H7 (cell line): ENCODE measurements around the gene ACP7. TPM values are rescaled to one million over a fixed set of nuclear protein-coding genes. Genes with fewer than 3 reads are reported as not detected.
A peak's percentile ranks its signal among the peaks of the same experiment; 100 is the strongest.
"Not testable (repeated sequence)": the region's sequence is repeated elsewhere in the genome, so short reads cannot be mapped to it uniquely, and the experiment has no call there.

Experiments
- DNase-seq: peaks from one replicate; pipeline ENCODE4 v3.0.0; 2012
- H3K27me3 ChIP-seq: 2 replicates; pipeline ENCODE4 v1.6.0; 2011; ENCODE audit warnings: mild to moderate bottlenecking, low read length; ENCODE audit not compliant: control insufficient read depth, insufficient read depth
- H3K36me3 ChIP-seq: replicated peaks from 2 replicates; pipeline ENCODE4 v1.5.1; 2011; ENCODE audit warnings: low read length; ENCODE audit not compliant: control insufficient read depth, insufficient read depth
- H3K4me3 ChIP-seq: 2 replicates; pipeline ENCODE4 v1.5.1; 2011; ENCODE audit warnings: low read depth, mild to moderate bottlenecking, control low read depth, low read length, moderate library complexity; ENCODE audit not compliant: insufficient read depth
- total RNA-seq: library from RNA; depleted of rRNA; stranded (reverse); fragments of >200 nt; shearing (Covaris generic); gene quantifications from 2 replicates; pipeline ENCODE4 v1.2.3, GENCODE V29; 2014

ACP7 gene
- total RNA-seq, 1 experiment from 2014 or later, result 0.14 TPM

DNA sequence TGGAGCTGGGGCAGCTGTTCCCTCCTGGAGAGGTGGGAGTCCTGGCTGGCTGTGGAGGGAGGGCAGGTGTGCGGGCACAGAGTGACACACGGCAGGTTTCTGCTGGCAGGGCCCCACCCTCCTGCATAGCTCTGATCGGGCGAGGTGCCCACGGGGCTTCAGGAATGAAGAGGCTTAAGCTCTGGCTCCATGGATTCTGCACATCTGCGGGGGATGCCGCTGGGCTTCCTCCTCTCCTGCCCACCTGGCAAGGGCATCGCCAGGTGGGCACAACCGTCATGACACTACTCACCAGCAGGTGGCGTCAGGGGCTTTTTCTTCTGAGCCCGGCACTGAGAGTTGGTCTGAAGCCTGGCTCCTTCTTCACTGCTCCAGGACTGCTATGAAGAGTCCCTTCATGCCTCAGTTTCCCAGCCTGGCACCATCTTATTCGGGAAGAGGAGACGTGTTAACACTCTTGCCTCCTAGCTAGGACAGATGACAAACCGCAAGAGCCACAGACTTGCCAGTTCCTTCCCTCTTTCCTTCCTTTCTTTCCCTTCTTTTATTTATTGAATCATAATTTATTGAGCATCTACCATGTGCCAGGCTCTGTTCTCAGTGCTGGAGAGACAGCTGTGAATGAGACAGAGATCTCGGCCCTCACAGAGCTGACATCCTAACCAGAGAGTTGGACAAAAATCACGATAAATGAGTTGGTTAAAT, 26.2 kb downstream of the ACP7 start:
- Histone ChIP-seq H3K36me3 (no peaks in the 10 kb centered on the region), H3K27me3 (no peaks in the 10 kb centered on the region), H3K4me3 (no peak overlapping the region)
- peak; percentile 90 for DNase-seq

DNA sequence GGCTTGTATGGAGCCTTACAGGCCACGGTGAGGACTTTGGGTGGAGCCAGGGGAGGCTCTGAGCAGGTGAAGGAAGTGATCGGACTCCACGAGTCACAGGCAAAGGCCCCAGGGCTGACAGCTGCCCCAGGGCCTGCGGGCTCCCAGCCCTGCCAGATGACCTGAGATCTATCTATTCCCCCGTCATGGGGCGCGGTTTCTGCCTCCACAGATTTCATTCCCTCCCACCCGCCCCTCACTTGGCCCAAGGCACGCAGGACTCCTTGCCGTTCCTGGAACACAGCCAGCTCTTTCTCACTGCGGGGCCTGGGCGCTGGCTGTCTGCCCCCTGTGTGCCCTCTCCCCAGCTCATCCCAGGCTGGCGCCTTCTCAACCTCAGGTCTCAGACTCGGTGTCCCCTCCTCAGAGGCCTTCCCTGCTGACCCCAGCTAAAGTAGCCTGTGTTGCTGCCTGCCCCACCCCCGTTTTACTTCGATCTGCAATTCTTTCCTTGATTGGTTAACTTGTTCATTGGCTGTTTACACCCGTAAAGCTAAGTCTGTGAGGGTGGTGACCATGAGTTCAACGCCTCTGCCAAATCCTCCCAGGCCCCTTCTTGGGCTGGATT, 27.5 kb downstream of the ACP7 start:
- peak; percentile 57 for DNase-seq
- Histone ChIP-seq H3K36me3 (no peaks in the 10 kb centered on the region), H3K4me3 (no peak overlapping the region), H3K27me3 (no peaks in the 10 kb centered on the region)

DNA sequence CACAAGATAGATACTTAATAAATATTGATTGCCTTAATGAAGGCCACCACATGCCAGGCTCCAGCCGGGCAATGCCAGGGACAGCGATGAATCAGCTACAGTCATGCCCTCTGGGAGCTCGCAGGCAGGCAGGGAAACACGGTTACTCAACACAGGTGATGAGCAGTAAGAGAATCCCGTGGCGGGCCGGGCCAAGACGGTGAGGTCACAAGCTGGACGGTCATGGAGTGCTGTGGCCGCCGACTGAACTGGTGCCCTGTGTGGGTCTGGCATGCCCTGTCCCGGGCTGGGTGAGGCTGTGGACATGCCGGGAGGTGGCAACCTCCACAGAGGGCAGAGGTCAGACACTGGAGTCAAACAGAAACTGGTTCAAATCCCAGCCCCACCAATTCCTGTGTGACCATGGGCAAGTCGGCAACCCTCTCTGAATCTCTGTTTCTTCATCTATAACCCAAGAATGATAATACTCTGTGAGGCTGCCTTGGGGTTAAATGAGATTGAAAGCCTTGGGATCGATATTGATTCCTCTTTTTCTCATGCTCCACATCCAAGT, 28.2 kb downstream of the ACP7 start:
- H3K27me3 ChIP-seq, result no peaks in the 10 kb centered on the region
- DNase-seq, result no peak
- no peak overlapping the region for H3K4me3 ChIP-seq
- H3K36me3 ChIP-seq, result no peaks in the 10 kb centered on the region

DNA sequence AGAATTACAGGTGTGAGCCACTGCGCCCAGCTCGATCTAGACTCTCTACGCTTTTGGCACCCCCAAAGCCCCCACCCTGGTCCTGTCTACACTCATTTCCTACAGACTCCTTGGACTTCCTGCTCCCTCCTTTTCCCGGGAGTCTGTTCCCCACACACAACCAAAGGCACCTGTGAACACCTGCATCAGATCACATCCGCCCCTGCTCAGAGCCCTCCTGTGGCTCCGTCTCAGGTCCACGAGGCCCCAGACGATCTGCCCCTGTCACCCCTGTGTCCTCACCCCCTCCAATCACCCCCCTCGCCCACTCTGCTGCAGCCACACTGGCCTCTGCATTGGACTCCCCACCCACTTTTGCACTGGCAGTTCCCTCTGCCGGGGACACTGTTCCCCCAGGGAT, 29.0 kb downstream of the ACP7 start:
- H3K27me3 ChIP-seq, result no peaks in the 10 kb centered on the region
- no peaks in the 10 kb centered on the region for H3K36me3 ChIP-seq
- no peak overlapping the region for H3K4me3 ChIP-seq
- peak; percentile 16 for DNase-seq

DNA sequence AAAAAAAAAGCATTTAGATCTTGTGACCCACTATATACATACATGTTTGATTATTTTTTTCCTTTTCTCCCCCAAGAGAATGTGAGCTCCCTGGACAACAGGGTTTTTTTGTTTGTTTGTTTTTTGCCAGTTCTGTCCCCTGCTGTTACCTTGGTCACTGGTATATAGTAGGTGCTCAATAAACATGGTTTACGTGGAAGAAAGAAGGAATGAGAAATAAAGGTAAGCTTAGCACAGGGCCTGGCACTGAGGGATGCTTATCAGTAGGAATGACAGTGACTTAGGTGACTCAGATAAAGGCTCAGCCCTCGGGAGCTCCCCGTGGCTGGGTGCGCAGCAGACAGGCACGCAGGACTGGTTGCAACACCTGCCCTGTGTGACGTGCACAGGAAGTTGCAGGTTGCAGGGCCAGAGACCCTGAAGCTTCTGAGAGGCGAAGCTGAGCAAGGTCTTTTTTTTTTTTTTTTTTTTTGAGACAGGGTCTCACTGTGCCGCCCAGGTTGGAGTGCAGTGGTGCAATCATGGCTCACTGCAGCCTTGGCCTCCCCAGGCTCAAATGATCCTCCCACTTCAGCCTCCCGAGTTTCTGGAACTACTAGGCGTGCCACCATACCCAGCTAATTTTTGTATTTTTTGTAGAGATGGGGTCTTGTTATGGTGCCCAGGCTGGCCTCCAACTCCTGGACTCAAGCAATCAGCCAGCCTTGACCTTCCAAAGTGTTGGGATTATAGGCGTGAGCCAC, 31.1 kb downstream of the ACP7 start:
- no peak for DNase-seq
- H3K27me3 ChIP-seq, result no peaks in the 10 kb centered on the region
- no peaks in the 10 kb centered on the region for H3K36me3 ChIP-seq
- H3K4me3 ChIP-seq, result no peak overlapping the region

DNA sequence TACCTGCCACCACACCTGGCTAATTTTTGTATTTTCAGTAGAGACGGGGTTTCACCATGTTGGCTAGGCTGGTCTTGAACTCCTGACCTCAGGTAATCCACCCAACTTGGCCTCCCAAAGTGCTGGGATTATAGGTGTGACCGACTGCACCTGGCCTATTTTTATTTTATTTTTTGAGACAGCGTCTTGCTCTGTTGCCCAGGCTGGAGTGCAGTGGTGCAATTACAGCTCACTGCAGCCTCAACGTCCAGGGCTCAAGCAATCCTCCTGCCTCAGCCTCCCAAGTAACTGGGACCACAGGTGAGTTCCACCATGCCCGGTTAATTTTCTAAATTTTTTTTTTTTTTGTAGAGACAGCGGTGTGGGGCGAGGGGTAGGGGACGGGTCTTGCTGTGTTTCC, 32.9 kb downstream of the ACP7 start:
- DNase-seq, H3K4me3 ChIP-seq, H3K36me3 ChIP-seq, H3K27me3 ChIP-seq: not testable (repeated sequence)

DNA sequence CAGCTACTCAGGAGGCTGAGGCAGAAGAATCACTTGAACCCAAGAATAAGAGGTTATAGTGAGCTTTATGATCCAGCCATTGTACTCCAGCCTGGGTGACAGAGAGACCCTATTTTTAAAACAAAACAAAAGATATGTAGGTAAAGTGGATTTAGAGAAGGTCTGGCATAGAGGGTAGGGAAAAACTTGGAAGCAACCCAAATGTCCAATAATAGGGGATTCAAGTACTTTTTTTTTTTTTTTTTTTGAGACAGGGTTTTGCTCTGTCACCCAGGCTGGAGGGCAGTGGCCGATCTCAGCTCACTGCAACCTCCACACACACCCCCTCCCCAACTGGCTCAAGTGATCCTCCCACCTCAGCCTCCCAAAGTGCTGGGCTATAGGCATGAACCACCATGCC, 35.7 kb downstream of the ACP7 start:
- Histone ChIP-seq H3K4me3 (no peak overlapping the region), H3K27me3 (no peaks in the 10 kb centered on the region), H3K36me3 (no peaks in the 10 kb centered on the region)
- no peak for DNase-seq

DNA sequence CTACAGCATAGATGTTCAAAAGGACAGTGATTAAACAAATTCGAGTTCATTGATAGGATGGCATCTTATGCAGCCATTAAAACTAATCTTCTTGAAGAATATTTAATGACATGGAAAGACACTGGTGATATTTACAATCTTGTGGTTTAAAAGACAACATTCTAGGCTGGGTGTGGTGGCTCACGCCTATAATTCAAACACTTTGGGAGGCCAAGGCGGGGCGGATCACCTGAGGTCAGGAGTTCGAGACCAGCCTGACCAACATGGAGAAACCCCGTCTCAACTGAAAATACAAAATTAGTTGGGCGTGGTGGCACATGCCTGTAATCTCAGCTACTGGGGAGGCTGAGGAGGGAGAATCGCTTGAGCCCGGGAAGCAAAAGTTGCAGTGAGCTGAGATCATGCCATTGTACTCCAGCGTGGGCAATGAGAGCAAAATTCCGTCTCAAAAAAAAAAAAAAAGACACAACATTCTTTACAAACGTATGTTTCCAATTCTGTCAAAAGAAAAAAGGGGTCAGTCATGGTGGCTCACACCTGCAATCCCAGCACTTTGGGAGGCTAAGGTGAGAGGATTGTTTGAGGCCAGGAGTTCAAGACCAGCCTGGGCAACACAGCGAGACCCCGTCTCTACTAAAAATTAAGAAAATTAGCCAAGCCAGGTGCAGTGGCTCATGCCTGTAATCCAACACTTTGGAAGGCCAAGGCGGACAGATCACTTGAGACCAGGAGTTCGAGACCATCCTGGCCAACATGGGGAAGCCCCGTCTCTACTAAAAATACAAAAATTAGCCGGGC, 39.0 kb downstream of the ACP7 start:
- H3K27me3 ChIP-seq, result no peaks in the 10 kb centered on the region

DNA sequence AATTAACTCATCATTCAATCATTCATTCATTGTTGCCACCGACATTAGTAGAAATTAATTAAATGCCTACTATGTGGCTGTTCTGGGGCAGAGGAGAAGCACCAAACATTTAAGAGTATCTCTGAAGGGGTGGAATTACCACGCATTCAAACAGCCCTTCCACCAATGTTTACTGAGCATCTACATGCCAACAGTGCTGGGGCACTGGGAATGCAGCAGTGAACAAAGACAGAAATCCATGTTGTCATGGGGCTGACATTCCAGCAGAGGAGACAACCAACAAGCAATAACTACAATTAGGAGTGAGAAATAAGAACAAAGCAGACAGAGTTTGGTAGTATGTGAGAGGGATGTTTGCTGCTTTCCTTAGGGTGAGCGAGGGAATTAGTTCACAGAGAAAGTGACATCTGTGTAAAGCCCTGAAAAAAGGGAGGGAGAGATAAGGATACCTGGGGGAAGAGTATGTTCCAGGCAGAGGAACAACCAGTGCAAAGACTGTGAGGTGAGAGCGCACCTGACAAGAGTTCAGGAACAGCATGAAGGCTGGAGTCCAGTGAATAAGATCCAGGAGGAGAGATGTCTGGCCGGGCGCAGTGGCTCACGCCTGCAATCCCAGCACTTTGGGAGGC, 40.1 kb downstream of the ACP7 start:
- Histone ChIP-seq H3K36me3 (no peaks in the 10 kb centered on the region), H3K4me3 (no peak overlapping the region), H3K27me3 (no peaks in the 10 kb centered on the region)
- DNase-seq, result peak; percentile 49

More for the DNA sequence above, 39.0 kb downstream of the ACP7 start:
- H3K4me3 ChIP-seq, result no peak overlapping the region
- DNase-seq, result no peak
- H3K36me3 ChIP-seq, result no peaks in the 10 kb centered on the region

DNA sequence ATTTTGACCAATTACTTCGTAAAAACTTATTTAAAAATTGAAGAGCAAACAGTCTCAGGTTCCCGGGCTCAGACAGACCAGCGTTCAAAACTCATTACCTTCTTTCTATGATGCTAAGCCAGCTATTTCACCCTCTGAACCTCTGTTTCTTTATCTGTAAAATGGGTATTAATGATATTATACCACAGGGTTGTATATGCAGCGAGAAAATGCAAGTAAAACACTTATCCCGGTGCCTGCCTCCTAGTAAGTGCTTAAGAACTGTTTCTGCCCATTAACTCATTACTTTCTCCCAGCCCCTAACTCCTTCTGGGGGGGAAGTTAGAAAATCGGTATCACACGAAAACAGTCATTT, 41.0 kb downstream of the ACP7 start:
- H3K36me3 ChIP-seq, result no peaks in the 10 kb centered on the region
- H3K4me3 ChIP-seq, result no peak overlapping the region; the same call in 1 of the 2 replicates
- H3K27me3 ChIP-seq, result no peaks in the 10 kb centered on the region
- no peak for DNase-seq

DNA sequence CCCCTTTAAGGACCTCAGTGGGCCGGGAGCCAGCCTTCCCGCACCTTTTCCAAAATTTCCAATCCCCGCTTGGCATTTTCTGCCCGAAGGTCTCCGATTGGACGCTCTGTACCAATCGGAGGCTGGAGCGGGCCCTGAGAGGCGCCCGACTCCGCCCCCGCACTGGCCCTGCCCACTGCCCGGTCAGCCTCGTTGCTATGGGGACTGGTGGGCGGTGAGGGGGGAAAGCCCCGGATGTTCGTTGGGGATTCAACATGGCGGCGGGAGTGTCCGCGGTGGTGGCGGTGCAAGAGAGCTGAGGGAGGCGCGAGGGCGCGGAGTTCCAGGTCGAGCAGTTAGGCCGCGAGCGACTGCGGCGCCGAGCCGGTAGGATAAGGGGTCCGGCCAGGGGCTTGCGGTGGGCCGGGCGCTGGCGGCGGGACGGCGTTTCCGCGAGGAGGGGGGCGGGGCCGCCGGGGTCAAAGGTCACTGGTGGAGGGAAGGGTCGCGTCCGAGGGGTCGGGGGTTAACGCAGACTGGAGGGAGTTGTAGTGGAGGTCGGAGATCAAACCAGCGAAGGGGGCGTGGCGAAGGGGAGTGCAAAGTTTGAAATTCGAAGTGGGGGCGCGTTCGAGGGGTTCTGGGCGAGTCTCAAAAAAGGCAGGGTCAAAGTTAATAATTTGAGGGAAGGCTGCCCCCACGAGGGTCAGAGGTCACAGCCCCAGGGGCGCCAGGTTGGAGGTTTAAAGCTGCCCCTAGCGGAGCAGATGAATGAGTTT, 41.6 kb downstream of the ACP7 start, which contains the start of gene PAK4:
TSS of gene PAK4 (plus strand) at position 233 of the 758 bp plus-strand sequence. CDS start 43,768 bp downstream, outside the sequence.
- DNase-seq, result peak; percentile 100
- H3K36me3 ChIP-seq, result no peaks in the 10 kb centered on the region
- H3K4me3 ChIP-seq, result peak within 1 kb of the TSS; percentile 80
- H3K27me3 ChIP-seq, result no peaks in the 10 kb centered on the region

DNA sequence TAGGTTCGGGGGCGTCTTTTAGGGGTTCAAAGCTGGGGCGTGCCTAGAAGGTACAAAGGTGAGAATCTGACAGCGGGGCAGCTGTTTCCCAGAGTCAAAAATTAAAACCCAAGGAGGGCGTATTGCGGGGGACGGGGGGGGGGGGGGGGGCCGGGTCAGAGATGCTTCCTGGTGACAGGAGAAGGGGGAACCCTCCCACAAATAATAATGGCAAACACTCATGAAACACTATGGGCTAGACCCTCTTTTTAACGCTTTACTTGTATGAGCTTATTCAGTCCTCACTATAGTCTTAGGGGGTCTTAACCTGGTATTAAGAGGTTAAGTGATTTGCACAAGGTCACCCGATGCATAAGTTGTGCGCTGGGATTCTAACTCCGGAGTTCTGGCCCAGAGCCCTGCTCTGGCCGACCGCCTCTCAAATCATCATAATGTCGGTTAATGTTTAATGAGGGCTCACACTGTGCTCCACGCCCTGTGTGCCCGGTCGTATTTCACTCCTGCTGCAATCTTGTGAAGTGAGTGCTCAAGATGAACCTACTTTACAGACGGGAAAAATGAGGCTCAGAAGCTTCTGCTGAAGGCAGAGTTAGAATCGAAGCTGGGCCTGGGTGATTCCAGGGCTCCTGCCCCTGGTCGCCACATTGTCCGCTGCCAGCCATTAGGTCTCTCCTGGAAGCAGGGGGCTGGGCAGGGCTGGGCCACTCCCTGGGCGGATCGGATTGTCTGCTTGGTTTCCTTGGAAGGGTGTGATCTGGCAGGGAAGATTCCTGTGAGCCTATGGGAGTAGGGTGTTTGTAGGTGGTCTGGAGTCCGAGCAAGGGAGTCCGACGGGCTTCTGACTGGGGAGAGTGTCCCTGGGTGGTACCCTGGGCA, 42.4 kb downstream of the ACP7 start:
- Histone ChIP-seq H3K36me3 (no peaks in the 10 kb centered on the region), H3K27me3 (no peaks in the 10 kb centered on the region), H3K4me3 (peak overlapping the region; percentile 80)
- DNase-seq, result peak; percentile 74
